22Rv1 (cell line): ENCODE results near the gene FAM83E.

Experiments used
- H3K27ac ChIP-seq: fragments of 450-650 bp; 2 replicates; pipeline ENCODE4 v1.5.1; 2017
- CTCF ChIP-seq: fragments of 450-650 bp; IDR thresholded peaks from 2 replicates; pipeline ENCODE4 v1.5.1; 2017; ENCODE audit warnings: mild to moderate bottlenecking
- ZFX ChIP-seq: fragments of 450-650 bp; IDR thresholded peaks from 2 replicates; pipeline ENCODE4 v1.6.1; 2017; ENCODE audit warnings: antibody characterized with exemption, borderline replicate concordance

Gene FAM83E

GRCh38 chr19:48575931-48576622 is 38.8 kb downstream of the FAM83E start:
- TF ChIP-seq ZFX, result no peak
- no peak for TF ChIP-seq CTCF
- no peak overlapping the region for H3K27ac ChIP-seq

GRCh38 chr19:48573163-48573505 is 41.7 kb downstream of the FAM83E start:
- TF ChIP-seq ZFX (no peak), CTCF (no peak)
- no peak overlapping the region for H3K27ac ChIP-seq

GRCh38 chr19:48571378-48572162 is 43.3 kb downstream of the FAM83E start:
- H3K27ac ChIP-seq, result no peak overlapping the region
- no peak for TF ChIP-seq CTCF
- TF ChIP-seq ZFX, result no peak

GRCh38 chr19:48569814-48570213 is 45.1 kb downstream of the FAM83E start:
- peak overlapping the region; percentile 54 for H3K27ac ChIP-seq

GRCh38 chr19:48568345-48568886 is 46.5 kb downstream of the FAM83E start:
- H3K27ac ChIP-seq, result no peak overlapping the region
- TF ChIP-seq ZFX, result no peak
- TF ChIP-seq CTCF, result no peak

More at GRCh38 chr19:48569814-48570213, 45.1 kb downstream of the FAM83E start:
- TF ChIP-seq CTCF (no peak), ZFX (no peak)

GRCh38 chr19:48565090-48565489 is 49.8 kb downstream of the FAM83E start:
- no peak overlapping the region for H3K27ac ChIP-seq
- TF ChIP-seq ZFX (no peak), CTCF (no peak)
